IMR-90 (cell line): ENCODE data around the gene IL1RL1. TPM values are rescaled to one million over a fixed set of nuclear protein-coding genes. Genes with fewer than 3 reads are reported as not detected.

Experiments used
- ATAC-seq: fragments of 200-7000 bp; cut with Tn5 transposase; 2 replicates; pipeline ENCODE4 v1.9.1; 2020; ENCODE audit warnings: low read depth, mild to moderate bottlenecking, moderate library complexity
- BruUV-seq: library from RNA; stranded (reverse); fragments of 400-500 nt; replicated peaks from 2 replicates; lab custom pipeline; 2021; lab: Mats Ljungman, UMichigan
- CTCF ChIA-PET: fragments of 300-600 bp; formaldehyde crosslinking; extraction: SDS; loops from one replicate; lab custom pipeline; 2021; ENCODE audit warnings: antibody characterized with exemption; lab: Yijun Ruan, JAX
- POLR2A ChIA-PET: fragments of 300-600 bp; sonication (Branson Sonifier 250); formaldehyde crosslinking; loops from one replicate; lab custom pipeline; 2022; ENCODE audit warnings: antibody characterized with exemption; ENCODE audit not compliant: unreplicated experiment; lab: Charles Lee
- DNase-seq: peaks from one replicate; pipeline ENCODE4 v3.0.0; 2013
- H2AFZ ChIP-seq: replicated peaks from 2 replicates; pipeline ENCODE3; 2013; ENCODE audit warnings: low read length, mild to moderate bottlenecking; ENCODE audit not compliant: poor library complexity
- H2AK5ac ChIP-seq: 2 replicates; pipeline ENCODE4 v1.6.1; 2013; ENCODE audit warnings: low read depth, low read length, inconsistent platforms
- H2AK9ac ChIP-seq: replicated peaks from 2 replicates; pipeline ENCODE3; 2013; ENCODE audit warnings: mild to moderate bottlenecking, low read depth, low read length, moderate library complexity; ENCODE audit not compliant: poor library complexity
- H2BK120ac ChIP-seq: 2 replicates; pipeline ENCODE4 v1.6.1; 2013; ENCODE audit warnings: low read depth, low read length, inconsistent platforms
- H2BK15ac ChIP-seq: 3 replicates; pipeline ENCODE4 v1.6.1; 2013; ENCODE audit warnings: low read depth, low read length, inconsistent platforms
- H2BK20ac ChIP-seq: 2 replicates; pipeline ENCODE4 v1.6.1; 2013; ENCODE audit warnings: low read depth, mild to moderate bottlenecking, inconsistent platforms, low read length, moderate library complexity
- H2BK5ac ChIP-seq: 2 replicates; pipeline ENCODE4 v1.6.1; 2013; ENCODE audit warnings: mild to moderate bottlenecking, low read depth, low read length, inconsistent platforms; ENCODE audit not compliant: poor library complexity, severe bottlenecking
- H3K14ac ChIP-seq: replicated peaks from 2 replicates; pipeline ENCODE4 v1.6.1; 2013; ENCODE audit warnings: low read depth, low read length, inconsistent platforms
- H3K18ac ChIP-seq: 2 replicates; pipeline ENCODE4 v1.6.1; 2013; ENCODE audit warnings: low read depth, low read length, control low read depth
- H3K23ac ChIP-seq: 2 replicates; pipeline ENCODE4 v1.6.1; 2013; ENCODE audit warnings: low read depth, low read length, inconsistent platforms
- H3K27ac ChIP-seq: 2 replicates; pipeline ENCODE4 v1.5.1; 2013; ENCODE audit warnings: mild to moderate bottlenecking, control low read depth, low read length; ENCODE audit not compliant: insufficient read depth
- H3K27me3 ChIP-seq: 2 replicates; pipeline ENCODE4 v1.6.1; 2013; ENCODE audit warnings: low read length; ENCODE audit not compliant: control insufficient read depth, insufficient read depth
- H3K36me3 ChIP-seq: 2 replicates; pipeline ENCODE4 v1.6.1; 2013; ENCODE audit warnings: low read length, mixed read lengths; ENCODE audit not compliant: control insufficient read depth, insufficient read depth
- H3K4ac ChIP-seq: 2 replicates; pipeline ENCODE4 v1.6.1; 2013; ENCODE audit warnings: low read depth, low read length, inconsistent platforms
- H3K4me1 ChIP-seq: 2 replicates; pipeline ENCODE4 v1.6.1; 2013; ENCODE audit warnings: low read length, mixed read lengths; ENCODE audit not compliant: control insufficient read depth, insufficient read depth
- H3K4me2 ChIP-seq: 2 replicates; pipeline ENCODE4 v1.6.1; 2013; ENCODE audit warnings: low read depth, mild to moderate bottlenecking, control low read depth, low read length, moderate library complexity
- H3K4me3 ChIP-seq: 2 replicates; pipeline ENCODE4 v1.5.1; 2013; ENCODE audit warnings: low read depth, mild to moderate bottlenecking, control low read depth, low read length, moderate library complexity; ENCODE audit not compliant: insufficient read depth
- H3K56ac ChIP-seq: 2 replicates; pipeline ENCODE4 v1.6.1; 2013; ENCODE audit warnings: low read length, inconsistent platforms; ENCODE audit not compliant: insufficient read depth; ENCODE audit errors: extremely low read depth
- H3K79me1 ChIP-seq, 2 experiments: 2 replicates each; pipeline ENCODE4 v1.6.1; 2013; ENCODE audit warnings: low read length in 2 of 2, inconsistent platforms in 1 of 2, low read depth in 1 of 2
- H3K9ac ChIP-seq: 2 replicates; pipeline ENCODE4 v1.6.1; 2013; ENCODE audit warnings: low read depth, low read length, control low read depth
- H3K9me1 ChIP-seq: 2 replicates; pipeline ENCODE4 v1.6.1; 2013; ENCODE audit warnings: low read length, inconsistent platforms; ENCODE audit not compliant: insufficient read depth
- H3K9me3 ChIP-seq: 2 replicates; pipeline ENCODE4 v1.6.1; 2013; ENCODE audit warnings: low read length; ENCODE audit not compliant: control insufficient read depth, insufficient read depth
- H4K20me1 ChIP-seq: 2 replicates; pipeline ENCODE4 v1.6.1; 2013; ENCODE audit warnings: low read length, inconsistent platforms; ENCODE audit not compliant: insufficient read depth
- H4K5ac ChIP-seq: 2 replicates; pipeline ENCODE4 v1.6.1; 2013; ENCODE audit warnings: mild to moderate bottlenecking, low read depth, low read length, control low read depth
- H4K8ac ChIP-seq, 2 experiments: 2 replicates each; pipeline ENCODE4 v1.6.1; 2013; ENCODE audit warnings: low read depth in 2 of 2, low read length in 2 of 2, control low read depth in 1 of 2, inconsistent platforms in 1 of 2
- H4K91ac ChIP-seq: 2 replicates; pipeline ENCODE4 v1.6.1; 2013; ENCODE audit warnings: low read depth, low read length, inconsistent platforms; ENCODE audit not compliant: insufficient read depth
- BHLHE40 ChIP-seq: fragments of 150-350 bp; IDR thresholded peaks from 2 replicates; pipeline ENCODE4 v1.6.1; 2016; ENCODE audit warnings: mild to moderate bottlenecking, low read depth, low read length
- FOS ChIP-seq: fragments of 150-350 bp; IDR thresholded peaks from 2 replicates; pipeline ENCODE4 v1.6.1; 2016; ENCODE audit warnings: low read depth, low read length
- MAFK ChIP-seq: IDR thresholded peaks from 2 replicates; pipeline ENCODE4 v1.6.1; 2012; ENCODE audit warnings: low read depth, low read length, improper control_type of control experiment
- MAZ ChIP-seq: IDR thresholded peaks from 2 replicates; pipeline ENCODE4 v1.6.1; 2012; ENCODE audit warnings: low read depth, mild to moderate bottlenecking, low read length, improper control_type of control experiment, moderate library complexity, borderline replicate concordance
- POLR2A ChIP-seq: IDR thresholded peaks from 2 replicates; pipeline ENCODE4 v1.6.1; 2012; ENCODE audit warnings: mild to moderate bottlenecking, low read depth, low read length
- RAD21 ChIP-seq: IDR thresholded peaks from 2 replicates; pipeline ENCODE4 v1.6.1; 2012; ENCODE audit warnings: low read length, improper control_type of control experiment
- RCOR1 ChIP-seq: IDR thresholded peaks from 2 replicates; pipeline ENCODE4 v1.6.1; 2012; ENCODE audit warnings: mild to moderate bottlenecking, low read length, improper control_type of control experiment; ENCODE audit not compliant: insufficient replicate concordance
- SMC3 ChIP-seq: fragments of 150-350 bp; IDR thresholded peaks from 2 replicates; pipeline ENCODE4 v1.6.1; 2016; ENCODE audit warnings: low read depth, mild to moderate bottlenecking, antibody characterized with exemption, low read length, moderate library complexity
- WGBS, 2 experiments: methylation state at CpG; one replicate each; pipeline versions ENCODE4 v1.1.5 to v1.1.7; 2013; ENCODE audit warnings: missing lambda C conversion rate in 2 of 2; ENCODE audit not compliant: insufficient read length in 1 of 2; ENCODE audit errors: extremely low coverage in 2 of 2; 5-methylcytosine and 5-hydroxymethylcytosine counted together
- dilution Hi-C: fragments of 300-500 bp; cut with HindIII; formaldehyde crosslinking; loops from one replicate; pipeline ENCODE4 v1.14.3; 2018; ENCODE audit warnings: low sequenced_read_pairs; ENCODE audit not compliant: unreplicated experiment
- in situ Hi-C: fragments of 300-500 bp; cut with MboI; formaldehyde crosslinking; loops from 3 replicates; pipeline ENCODE4 v1.14.3; 2019; ENCODE audit warnings: low sequenced_read_pairs, inconsistent platforms, mixed read lengths
- intact Hi-C: fragments of 100-400 bp; cut with micrococcal nuclease; formaldehyde crosslinking; loops from 2 replicates; pipeline ENCODE4 v1.10.0; 2022
- polyA plus RNA-seq, 3 experiments: library from polyadenylated mRNA; depleted of rRNA; stranded (reverse); fragments of >200 nt; gene quantifications; 2 replicates each; pipeline ENCODE4 v1.2.3, GENCODE V29; 2012; ENCODE audit warnings: low replicate concordance in 1 of 3
- total RNA-seq: library from RNA; depleted of rRNA; stranded (reverse); fragments of >200 nt; gene quantifications from 2 replicates; pipeline ENCODE4 v1.2.3, GENCODE V29; 2012
- TF ChIP-seq, protein P1 (sequence below): fragments of 150-350 bp; IDR thresholded peaks from 2 replicates; pipeline ENCODE4 v1.6.1; 2016; ENCODE audit warnings: low read depth, mild to moderate bottlenecking, low read length, moderate library complexity, borderline replicate concordance

IL1RL1 gene
- total and polyA plus RNA-seq, 2 of the 4 experiments (the other 2 are of a cell fraction) = under 0.01 to 0.14 TPM

DNA sequence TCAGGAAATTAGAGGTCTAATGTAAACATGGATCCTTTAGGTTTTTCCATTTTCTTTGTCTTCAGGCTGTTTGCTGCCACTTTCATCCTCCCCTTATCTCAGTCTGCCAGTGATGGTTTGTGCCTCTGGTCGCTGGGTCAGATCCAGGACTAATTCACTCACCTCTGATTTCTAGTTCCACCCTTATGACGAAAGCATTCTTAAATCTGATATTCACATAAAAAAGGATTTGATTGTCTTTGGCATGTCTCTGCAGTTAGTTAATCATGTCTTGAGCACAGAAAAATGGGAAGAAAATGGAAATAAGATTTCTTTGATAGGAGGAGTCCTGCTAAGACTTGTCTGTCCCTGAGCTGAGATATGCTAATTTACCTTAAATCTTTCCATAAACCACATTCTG is 4.6 kb downstream of the IL1RL1 start:
- DNase-seq (no peak), ATAC-seq (no peak)
- intact Hi-C loops (no loop called here), dilution Hi-C loops (no loop called here), in situ Hi-C loops (no loop called here)
- Histone ChIP-seq H4K91ac (no peak overlapping the region), H2AK9ac (no peak overlapping the region), H3K4me3 (no peak overlapping the region), H3K9me1 (peaks cover 4% of the 10 kb centered on the region), H3K27ac (no peak overlapping the region), H4K20me1 (no peaks in the 10 kb centered on the region), H3K56ac (no peak overlapping the region), H3K23ac (no peak overlapping the region), H3K14ac (no peak overlapping the region), H4K5ac (no peak overlapping the region), H3K27me3 (0 out of 2 replicates have a peak, but pooled peaks cover 5% of the 10 kb centered on the region), H3K79me1 (no peaks in the 10 kb centered on the region), H2AFZ (no peak overlapping the region), H3K9ac (no peak overlapping the region), H4K8ac (no peak overlapping the region), H3K36me3 (no peaks in the 10 kb centered on the region), H2AK5ac (no peak overlapping the region), H3K4me1 (peaks cover 10% of the 10 kb centered on the region), H2BK120ac (no peak overlapping the region), H3K4me2 (no peak overlapping the region), H2BK15ac (no peak overlapping the region), H2BK5ac (no peak overlapping the region), H3K9me3 (no peaks in the 10 kb centered on the region), H3K4ac (no peak overlapping the region), H2BK20ac (no peak overlapping the region), H3K18ac (no peak overlapping the region)
- no TSS peak for BruUV-seq
- CTCF ChIA-PET = no interaction called here
- POLR2A ChIA-PET = no interaction called here
- WGBS, 2 experiments = no CpG with 5 or more reads among the region's 2 CpGs
- TF ChIP-seq MAZ (no peak), MAFK (no peak), BHLHE40 (no peak), SMC3 (no peak), POLR2A (no peak), RAD21 (no peak), RCOR1 (no peak), FOS (no peak)
- TF ChIP-seq, protein P1, sequence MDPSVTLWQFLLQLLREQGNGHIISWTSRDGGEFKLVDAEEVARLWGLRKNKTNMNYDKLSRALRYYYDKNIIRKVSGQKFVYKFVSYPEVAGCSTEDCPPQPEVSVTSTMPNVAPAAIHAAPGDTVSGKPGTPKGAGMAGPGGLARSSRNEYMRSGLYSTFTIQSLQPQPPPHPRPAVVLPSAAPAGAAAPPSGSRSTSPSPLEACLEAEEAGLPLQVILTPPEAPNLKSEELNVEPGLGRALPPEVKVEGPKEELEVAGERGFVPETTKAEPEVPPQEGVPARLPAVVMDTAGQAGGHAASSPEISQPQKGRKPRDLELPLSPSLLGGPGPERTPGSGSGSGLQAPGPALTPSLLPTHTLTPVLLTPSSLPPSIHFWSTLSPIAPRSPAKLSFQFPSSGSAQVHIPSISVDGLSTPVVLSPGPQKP = no peak
